GM21423 (cell line): Measurements from ENCODE around the gene WFDC2.

Experiments used
- ATAC-seq: cut with Tn5 transposase; IDR thresholded peaks from one replicate; pipeline ENCODE4 v1.9.1; 2021; ENCODE audit warnings: mild to moderate bottlenecking, moderate library complexity; ENCODE audit not compliant: unreplicated experiment

The WFDC2 gene, protein sequence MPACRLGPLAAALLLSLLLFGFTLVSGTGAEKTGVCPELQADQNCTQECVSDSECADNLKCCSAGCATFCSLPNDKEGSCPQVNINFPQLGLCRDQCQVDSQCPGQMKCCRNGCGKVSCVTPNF

DNA sequence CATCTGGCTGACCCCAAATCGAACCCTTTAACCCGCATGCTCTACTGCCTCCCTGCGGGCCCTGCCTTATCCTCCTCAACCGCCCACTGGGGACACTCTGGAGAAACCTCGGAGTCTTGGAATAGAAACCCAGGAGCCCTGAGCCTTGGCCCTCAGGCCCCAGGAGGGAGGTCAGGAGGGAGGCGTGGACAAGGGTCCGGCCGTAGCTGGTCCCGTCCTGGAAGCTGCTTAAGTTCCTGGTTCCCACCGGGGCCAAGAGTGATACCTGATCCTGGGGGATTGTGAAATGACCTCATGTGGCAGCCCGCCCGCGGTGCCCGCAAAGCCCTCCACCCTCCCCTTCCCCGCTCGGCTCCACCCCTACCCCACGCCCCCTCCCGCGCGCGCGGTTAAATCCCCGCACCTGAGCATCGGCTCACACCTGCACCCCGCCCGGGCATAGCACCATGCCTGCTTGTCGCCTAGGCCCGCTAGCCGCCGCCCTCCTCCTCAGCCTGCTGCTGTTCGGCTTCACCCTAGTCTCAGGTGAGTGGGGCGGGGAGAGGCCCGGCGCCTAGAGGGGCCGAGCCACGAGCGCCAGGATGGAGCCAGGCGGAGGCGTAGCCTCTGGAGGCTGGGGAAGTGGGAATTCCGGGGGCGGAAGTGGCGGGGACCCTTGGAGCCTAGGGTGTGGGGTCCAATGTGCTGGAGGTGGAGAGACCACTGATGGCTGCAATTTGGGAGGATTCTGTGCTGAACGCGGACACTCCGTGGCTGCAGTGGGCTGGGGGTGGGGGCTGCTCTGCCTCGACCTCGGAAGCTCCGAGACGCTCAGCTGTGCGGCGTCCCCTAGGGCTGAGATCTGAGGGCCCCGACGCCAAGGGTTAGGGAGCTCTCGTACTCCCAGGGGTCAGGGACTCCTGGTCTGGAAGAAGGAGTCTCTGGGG lies at the start of gene WFDC2:
Gene WFDC2, plus strand, starts transcription at position 418 of the 926 bp plus-strand sequence. Its CDS starts 29 bp downstream, at position 447.
- no peak for ATAC-seq

DNA sequence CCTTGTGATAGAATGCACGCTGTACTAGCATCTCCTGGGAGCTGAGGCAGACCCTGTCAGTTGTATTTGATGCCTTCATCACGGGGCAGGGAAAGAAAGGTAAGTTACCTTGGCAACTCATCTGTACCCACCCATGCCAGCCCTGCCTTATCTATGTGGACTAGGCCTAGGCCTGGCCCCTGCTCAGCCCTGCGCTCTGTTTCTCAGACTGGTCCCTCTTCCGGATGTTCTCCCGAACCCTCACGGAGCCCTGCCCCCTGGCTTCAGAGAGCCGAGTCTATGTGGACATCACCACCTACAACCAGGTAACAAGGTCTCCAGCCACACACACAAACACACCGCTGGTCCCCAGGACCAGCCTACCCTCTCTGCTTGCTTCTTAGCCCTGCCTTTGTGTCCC lies 49.4 kb upstream of the WFDC2 start:
- no peak for ATAC-seq

DNA sequence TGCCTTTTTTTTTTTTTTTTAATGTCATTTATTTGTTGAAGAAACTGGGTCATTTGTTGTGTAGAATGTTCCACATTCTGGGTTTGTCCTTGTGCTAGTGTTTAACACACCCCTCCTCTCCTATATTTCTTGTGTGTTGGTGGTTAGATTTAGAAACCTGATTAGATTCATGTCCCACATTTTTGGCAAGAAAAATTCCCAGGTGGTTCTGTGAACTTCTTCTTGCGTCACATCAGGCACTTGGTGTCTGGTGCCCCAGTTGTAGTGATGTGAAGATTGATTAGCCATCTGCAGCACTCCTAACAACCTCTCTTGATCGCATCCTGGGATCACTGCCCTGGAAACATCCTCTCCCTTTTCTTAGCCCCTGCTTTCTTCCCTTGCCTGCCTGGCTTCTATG lies 45.9 kb upstream of the WFDC2 start:
- no peak for ATAC-seq

DNA sequence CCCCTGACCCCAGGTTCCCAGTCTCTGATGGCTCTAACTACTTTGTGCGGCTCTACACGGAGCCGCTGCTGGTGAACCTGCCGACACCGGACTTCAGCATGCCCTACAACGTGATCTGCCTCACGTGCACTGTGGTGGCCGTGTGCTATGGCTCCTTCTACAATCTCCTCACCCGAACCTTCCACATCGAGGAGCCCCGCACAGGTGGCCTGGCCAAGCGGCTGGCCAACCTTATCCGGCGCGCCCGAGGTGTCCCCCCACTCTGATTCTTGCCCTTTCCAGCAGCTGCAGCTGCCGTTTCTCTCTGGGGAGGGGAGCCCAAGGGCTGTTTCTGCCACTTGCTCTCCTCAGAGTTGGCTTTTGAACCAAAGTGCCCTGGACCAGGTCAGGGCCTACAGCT lies 44.0 kb upstream of the WFDC2 start:
- no peak for ATAC-seq

DNA sequence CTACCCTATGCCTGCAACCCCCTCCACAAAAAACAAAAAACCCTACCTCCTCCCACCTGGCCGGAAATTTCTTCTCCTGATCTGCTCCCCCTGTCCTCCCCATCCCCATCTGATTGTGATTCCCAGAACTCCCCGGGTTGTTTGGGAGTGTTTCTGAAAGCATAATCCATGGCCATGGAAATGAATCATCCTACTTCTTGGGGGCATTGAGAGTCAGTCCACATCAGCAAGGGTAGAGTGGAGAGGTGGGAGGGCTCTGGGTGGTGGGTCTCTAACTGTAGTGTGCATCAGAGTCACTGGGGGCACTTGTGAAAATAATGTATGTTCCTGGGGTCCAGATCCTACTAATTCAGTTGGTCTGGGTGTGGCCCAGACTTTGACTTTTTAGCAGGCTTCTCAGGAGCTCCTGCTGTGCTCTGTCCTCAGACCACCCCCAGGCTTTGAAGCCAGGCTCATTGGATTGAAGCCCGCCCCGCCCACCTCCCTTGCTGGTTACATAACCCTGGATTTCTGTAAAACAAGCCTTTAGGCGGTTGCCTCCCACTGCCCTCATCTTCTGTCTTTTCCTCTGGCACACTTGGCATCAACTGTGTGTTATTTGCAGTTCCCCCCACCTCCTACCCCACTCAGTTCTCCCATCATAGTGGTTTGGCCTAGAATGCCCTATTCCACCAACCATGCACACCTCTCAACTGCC lies 43.1 kb upstream of the WFDC2 start:
- ATAC-seq = no peak

DNA sequence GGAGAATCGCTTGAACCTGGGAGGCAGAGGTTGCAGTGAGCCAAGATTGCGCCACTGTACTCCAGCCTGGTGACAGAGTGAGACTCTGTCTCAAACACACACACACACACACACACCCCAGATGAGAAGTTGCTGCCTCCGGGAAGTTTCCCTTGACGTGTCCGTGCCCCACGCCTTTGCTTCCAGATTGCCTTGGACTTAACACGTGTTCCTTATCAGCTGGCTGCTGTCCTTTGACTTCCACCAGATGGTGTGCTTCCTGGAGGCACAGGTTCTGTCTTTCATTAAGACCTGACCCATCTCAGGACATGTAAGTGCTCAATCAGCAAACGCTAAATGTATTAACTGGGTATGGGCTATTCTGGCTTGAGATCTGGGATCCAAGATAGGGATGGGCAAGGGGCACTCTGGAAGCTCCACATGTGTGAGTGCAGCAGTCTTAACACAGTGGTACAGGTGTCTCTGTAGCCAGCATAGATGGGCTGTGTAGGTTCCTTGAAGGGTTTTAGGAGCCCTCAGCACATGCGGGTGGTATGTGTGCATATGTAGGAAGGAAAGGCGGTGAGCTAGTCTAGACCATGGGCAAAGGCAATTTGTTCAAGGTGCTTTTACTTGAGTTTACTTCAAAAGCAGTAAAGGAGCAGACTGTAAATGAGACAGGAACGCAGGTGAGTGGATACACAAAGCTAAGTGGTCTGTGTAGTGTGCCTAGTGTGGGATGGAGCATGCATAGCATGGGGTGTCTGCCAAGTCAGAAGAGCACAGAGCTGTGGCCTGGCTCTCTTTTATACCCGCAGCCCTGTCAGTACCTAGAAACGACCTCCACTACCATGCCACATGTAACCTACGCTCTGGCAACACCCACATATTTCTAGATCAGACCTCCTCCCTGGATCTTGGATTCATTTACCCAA lies 42.1 kb upstream of the WFDC2 start:
- no peak for ATAC-seq

DNA sequence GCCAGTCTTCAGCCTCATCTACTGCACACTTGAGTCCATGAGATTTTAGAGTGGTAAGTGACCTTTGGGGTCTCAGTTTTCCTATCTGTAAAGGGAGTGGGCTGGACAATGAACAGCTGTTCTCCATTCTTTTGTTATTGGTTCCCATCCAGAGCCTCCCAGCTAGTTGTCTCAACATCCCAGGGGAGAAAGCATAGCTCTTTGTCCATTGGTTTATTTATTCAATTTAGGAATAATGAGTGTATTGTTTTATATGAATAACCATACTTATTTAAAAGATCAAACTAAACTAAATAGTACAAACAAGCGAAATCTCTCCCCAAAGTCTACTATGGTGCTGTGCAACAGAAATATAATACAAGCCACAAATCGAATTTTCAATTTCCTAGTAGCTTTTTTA lies 39.9 kb upstream of the WFDC2 start:
- ATAC-seq = no peak

DNA sequence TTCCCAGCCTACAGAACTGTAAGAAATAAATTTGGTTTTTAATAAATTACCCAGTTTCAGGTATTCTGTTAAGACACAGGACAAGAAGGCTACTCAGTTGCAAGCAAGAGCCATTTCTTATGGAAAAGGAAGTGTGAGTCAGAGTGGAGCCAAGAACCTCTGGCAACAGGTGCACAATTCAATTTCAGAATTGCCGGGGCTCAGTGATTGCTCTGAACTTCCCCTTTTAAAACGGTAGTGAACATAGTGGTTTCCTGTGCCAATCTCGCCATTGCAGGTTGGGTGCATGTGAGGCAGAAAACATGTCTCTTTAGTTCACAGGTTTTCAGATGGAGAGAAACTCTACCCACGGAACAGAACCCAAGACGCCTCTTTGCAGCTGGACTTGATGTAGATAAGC lies 37.3 kb upstream of the WFDC2 start:
- ATAC-seq = peak; percentile 71

DNA sequence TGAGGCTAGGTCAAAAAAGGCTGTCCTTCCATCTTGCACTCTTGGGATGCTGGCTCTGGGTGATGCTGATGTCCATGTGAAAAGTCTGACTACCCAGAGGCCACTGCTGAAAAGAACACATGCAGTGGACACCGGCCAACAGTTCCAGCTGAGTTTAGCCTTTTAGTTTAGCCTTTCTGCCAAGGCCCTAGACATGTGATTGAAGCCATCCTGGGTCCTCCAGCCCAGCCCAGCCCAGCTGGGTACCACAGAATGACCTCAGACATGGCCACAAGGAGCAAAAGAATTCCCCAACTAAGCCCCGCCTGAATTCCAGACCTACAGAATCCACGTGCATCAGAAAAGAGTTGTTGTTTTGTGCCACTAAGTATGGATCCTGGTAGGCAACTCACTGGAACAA lies 36.2 kb upstream of the WFDC2 start:
- ATAC-seq = no peak

DNA sequence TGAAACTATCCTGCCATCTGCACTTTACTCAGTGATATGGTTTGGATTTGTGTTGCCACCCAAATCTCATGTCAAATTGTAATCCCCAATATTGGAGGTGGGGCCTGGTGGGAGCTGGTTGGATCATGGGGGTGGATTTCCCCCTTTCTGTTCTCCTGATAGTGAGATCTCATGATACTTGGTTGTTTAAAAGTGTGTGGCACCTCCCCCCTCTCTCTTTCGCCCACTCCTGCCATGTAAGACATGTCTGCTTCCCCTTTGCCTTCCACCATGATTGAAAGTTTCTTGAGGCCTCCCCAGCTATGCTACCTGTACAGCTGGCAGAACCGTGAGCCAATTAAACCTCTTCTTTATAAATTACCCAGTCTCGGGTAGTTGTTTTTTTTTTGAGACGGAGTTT lies 35.6 kb upstream of the WFDC2 start:
- no peak for ATAC-seq

DNA sequence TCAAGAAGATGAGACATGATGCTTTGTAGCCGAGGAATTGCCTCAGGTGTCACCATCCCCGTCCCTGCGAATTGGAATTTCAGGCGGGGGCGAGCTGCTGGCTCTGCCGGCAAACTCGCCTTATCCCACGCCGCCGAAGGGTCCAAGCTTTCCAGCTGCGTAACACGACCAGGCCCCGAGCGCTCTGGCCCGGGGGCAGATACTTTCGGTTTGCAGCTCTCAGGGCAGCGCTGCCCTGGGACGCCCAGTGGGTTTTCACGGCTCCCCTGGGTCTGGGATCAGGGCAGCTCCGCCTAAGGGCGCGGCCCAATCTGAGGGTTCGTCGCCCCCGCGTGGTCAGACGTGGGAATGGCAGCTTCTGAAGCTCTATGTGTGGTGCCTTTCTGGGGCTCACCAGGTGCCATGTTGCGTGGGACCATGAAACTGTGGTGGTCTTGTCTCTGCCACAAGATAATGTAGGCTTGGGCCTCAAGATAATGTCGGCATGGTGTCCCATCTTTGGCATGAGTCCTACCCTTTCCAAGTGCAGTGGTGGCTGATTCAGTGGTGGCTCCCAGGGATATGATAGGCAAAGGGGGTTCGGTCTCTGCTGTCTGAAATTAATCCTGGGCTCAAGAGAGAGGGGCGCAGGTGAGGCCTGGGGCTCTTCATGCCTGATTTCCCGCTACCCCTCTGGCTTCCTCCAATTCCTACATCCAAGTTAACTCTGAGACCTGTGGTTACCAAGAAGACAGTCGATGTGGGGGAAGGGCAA lies 32.6 kb upstream of the WFDC2 start:
- peak; percentile 78 for ATAC-seq

DNA sequence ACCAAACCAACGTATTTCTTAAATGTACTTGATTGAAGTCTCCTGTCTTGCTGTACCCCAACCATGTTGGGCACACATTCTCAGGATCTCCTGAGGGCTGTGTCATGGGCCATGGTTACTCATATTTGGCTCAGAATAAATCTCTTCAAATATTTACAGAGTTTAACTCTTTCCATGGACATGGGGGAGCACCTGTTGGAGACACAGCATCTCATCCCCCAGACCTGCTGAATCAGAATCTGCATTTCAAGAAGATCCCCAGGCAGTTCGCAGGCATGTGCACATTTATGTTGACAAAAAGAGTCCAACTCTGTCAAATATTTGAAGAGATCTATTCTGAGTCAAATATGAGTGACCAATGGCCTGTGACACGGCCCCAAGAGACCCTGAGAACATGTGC lies 29.1 kb upstream of the WFDC2 start:
- no peak for ATAC-seq

DNA sequence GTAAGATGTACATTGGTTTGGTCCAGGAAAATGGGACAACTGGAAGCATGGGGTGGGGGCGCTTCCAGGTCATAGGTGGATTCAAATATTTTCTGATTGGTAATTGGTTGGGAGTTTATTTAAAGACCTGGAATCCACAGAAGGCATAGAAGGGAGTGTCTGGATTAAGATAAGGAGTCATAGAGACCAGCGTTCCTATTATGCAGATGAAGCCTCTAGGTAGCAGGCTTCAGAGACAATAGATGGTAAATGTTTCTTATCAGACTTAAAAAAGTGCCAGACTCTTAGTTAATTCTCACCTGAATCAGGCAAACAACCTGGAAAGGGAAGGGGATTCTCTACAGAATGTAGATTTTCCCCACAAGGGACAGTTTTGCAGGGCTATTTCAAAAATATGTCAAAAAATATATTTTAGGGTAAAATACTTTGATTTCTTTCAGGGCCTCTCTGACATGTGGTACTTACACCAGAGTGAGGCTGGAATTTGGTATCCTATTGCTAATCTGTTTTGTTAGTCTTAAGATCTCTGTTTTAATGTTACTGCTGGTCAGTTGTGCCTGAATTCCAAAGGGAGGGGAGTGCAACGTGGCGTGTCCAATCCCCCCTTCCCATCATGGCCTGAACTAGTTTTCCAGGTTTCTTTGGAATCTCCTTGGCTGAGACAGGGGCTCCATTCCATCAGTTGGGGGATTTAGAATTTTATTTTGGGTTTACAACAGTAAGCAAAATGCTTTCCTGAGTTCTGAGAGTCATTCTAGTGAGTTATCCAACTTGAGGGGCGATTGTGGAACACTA lies 28.5 kb upstream of the WFDC2 start:
- ATAC-seq = no peak

DNA sequence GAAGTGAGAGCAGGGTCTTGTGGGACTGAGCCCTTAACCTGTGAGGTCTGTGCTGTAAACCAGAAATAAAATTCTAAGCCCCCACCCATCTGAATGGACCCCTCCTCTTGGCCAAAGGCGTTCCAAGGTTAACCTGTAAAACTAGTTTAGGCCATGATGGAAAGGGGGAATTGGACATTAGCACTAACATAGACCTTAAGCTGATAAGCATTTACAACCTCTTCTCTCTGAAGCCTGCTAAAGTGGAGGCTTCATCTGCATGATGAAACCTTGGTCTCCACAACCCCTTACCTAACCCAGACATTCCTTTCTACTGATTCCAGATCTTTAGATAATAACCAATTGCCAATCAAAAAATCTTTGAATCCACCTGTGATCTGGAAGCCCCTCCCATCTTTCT lies 27.8 kb upstream of the WFDC2 start:
- no peak for ATAC-seq

DNA sequence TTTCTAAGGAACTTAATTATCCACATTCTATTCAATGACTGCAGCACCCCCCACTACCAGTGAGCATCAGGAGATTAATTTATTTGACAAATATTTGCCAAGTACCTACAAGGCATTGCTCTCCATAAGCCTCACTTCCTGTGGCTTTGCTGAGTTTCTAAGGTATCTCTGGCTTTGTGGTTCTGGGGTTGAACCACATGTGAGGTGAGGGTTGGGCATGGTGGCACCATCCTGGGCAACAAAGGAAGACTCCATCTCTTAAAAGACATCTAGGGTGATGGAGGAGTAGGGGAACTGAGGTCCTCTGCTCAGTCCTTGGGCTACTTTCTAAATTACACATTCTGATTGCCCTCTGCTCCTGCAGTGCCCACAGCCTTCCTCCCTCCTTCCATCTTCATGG lies 25.5 kb upstream of the WFDC2 start:
- ATAC-seq = no peak

DNA sequence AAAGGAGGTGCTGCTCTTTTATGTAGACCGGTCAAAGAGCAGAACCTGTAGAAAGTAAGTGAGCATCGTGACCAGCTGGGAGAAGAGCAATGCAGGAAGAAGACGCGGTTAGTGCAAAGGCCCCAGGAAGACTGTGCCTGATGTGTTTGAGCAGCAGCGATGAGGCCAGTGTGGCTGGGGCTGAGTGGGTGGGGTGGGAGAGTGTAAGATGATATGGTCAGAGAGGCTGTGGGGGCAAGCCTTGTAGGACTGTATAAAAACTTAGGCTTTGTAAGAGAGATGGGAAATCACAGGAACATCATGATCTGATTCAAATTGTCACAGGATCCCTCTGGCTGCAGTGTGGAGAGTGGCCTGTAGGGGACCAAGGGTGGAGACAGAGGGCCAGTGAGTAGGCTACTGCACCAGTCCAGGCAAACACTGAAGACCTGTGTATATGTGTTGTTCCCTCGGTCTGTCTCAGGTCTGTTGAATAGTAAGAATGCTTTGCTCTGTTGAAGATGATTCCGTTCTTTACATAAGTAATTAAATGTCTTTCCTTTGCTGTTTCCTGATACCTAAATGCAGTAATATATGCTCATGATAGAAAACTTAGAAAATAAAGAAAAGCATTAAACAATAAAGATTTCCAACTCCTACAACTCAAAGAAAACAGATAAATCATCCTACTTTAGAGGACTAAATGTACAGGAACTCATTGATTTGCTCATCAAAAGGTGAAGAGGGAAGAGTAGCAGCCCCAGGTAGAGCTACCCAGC lies 23.6 kb upstream of the WFDC2 start:
- no peak for ATAC-seq

DNA sequence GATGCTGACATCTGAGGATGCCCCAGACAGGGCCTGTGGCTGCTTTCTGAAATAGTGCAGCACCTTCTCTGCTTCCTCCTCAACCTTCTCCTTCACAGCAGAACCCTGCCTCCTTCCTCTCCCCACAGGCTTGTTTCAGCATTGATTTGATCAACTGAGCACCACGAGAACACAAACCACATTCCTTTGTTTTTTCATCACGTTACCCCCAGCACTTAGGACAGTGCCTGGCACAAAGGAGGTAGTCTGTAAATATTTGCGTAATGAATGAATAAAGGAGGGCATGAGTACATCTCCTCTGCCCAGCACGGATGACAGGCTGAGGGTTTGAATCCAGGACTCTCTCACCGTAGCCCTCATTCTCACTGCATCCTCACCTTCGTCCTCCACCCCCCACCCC lies 21.3 kb upstream of the WFDC2 start:
- ATAC-seq = no peak

DNA sequence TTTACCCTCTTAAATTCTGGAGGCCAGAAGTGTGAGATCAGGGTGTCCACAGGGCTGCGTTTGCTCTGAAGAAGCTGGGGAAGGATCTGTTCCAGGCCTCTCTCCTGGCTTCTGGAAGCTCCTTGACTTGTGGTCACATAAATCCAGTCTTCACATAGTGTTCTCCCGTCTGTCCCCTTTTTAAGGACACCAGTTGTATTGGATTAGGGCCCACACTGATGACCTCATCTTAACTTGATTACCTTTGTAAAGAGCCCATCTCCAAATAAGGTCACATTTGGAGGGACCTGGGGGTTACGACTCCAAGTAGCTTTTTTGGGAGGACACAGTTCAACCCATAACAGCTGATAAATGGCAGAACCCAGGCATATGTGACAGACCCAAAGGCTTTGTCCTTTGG lies 20.0 kb upstream of the WFDC2 start:
- no peak for ATAC-seq
